ENCODE results near the gene DNAH3.
"Not testable (repeated sequence)": the region's sequence is repeated elsewhere in the genome, so short reads cannot be mapped to it uniquely, and the experiment has no call there.

Gene DNAH3

DNA sequence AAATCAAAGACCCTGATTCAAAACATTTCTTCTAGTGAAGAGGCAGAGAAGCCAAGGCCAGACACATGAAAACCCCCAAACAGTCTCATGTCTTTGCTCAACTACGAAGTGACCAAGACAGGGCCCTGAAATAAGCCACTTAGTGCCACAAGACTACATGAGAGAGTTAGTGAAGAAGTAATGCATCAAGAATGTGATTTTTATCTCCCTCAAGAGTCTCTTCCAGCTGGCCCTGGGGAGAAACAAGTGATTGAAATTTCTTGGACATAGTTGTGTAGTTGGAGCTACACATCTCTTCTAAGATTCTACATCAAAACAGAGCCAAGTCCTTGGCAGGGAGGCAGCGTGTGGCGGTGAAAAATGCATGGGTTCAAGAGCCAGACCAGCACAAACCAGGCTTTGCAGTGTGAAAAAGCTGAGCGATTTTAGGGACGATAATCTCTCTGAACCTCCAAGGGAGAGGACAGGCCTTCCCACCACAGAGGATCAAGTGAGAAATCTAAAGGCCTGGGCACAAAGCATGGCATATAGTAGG lies 219.5 kb downstream of the DNAH3 start:
- no peak for DNase-seq

DNA sequence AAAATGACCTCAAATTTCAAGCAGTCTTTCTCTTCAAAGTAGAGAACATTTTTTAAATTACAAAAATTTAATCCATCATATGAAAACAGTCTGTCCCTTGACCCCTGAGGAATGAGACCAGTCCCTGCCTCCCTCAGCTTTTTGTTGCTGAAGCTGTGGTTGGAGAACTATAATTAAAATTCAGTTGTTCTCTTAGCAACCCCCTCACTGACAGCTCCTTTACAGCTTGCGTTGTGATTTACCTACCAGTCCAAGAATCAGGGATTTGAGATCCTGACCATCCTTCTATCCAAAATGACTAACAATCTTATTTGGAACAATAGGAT lies 220.3 kb downstream of the DNAH3 start:
- no peak for DNase-seq

DNA sequence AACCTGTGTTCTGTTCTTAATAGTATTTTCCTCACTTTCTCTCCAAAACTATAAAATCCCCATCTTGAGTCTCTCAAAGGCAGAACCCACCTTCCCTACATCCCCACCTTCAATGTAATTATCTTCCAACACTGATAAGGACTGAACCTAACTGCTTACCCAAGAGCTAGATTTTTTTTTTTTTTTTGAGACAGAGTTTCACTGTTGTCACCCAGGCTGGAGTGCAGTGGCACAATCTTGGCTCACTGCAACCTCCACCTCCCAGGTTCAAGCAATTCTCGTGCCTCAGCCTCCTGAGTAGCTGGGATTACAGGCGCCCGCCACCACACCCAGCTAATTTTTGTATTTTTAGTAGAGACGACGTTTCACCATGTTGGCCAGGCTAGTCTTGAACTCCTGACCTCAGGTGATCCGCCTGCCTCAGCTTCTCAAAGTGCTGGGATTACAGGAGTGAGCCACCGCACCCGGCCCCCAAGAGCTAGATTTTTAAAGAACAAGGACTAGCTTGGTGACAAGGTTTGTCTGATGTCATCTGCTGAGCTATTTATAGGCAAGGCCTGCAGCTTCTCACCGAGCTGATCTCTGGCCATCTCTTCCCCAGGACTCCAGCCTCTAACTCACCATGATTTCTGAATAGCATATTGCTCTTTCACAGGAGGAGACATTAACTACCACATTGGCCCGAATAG lies 220.8 kb downstream of the DNAH3 start:
- not testable (repeated sequence) for DNase-seq

DNA sequence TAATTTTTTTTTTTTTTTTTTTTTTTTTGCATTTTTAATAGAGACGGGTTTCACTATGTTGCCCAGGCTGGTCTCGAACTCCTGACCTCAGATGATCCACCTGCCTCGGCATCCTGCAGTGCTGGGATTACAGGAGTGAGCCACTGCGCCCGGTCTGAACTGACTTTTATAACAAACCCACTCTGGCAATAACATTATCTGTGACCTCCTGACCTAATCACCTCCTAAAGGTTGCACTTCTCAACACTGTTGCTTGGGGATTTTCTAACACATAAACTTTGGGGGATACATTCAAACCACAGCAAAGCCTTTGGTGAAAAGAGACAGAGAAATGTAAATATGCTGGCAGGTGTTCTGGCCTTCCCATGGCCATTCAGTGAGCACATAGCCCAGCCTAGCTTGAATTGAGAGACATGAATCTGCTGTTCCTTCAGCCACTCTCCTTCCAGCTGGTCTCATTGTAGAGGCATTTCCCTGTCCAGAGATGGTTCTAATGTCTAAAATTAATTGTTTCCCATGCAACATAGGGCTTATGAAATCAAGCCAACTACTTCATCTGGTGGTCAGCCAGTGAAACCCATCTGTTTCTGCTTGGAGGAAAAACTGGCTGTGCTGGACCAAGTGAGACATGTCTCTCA lies 221.8 kb downstream of the DNAH3 start:
- DNase-seq, result no peak

DNA sequence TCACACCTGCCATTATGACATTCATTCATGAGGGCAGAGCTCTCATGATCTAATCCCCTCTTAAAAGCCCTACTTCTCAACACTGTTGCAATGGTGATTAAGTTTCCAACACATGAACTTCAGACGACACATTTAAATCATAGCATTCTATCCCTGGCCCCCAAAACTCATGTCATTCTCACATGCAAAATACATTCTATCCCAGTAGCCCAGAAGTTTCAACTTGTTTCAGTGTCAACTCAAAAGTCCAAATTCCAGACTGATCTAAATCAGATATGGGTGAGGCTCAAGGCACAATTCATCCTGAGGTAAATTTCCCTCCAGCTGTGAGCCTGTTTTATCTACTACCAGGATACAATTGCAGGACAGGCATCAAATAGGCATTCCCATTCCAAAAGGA lies 224.9 kb downstream of the DNAH3 start:
- no peak for DNase-seq

DNA sequence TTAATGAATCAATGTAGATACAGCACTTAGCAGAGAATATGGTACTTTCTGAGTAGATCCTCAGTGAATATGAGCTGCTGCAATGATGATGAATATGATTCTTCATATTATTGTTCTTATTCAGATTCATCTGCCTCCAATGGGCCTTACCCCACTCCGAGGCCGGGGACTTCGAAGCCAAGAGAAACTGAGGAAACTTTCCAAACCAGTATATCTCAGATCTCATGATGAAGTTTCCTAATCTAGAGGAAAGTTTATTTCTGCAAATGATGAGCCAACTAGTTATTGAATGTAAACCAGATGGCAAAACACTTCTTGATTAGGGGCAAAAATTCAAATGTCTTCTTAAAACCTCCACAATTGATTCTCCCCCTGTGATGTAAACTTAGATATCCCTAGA lies 226.8 kb downstream of the DNAH3 start:
- no peak for DNase-seq

DNA sequence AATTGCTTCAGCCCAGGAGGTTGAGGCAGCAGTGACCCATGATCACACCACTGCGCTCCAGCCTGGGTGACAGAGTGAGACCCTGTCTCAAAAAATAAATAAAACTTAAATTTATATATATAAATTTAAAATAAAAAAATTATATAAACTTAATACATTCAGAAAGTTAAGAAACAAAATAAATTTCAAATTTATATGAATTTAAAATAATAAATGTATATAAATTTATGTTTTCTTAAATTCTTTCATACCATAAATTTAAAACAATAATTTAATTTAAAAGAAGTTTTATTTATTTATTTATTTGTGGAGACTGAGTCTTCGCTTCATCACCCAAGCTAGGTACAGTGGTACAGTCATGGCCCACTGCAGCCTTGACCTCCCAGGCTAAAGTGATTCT lies 229.8 kb downstream of the DNAH3 start:
- no peak for DNase-seq

DNA sequence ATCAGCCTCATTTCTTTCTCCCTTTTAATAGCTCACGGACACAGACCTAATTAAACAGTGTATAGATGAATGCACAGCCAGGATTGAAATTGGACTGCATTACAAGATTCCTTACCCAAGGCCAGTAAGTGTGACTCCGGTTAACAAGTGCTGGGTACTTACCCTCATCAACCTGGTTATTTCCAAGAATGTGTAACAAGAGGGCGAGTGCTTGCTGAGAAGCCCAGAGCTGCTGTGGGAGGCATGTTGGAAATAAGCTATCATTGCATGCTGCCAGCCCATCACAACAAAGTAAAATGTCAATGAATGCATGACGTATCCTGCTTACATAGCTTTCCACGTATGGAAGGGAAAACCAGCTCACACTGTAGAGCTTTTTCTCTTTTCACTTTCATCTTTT lies 230.6 kb downstream of the DNAH3 start:
- no peak for DNase-seq

DNA sequence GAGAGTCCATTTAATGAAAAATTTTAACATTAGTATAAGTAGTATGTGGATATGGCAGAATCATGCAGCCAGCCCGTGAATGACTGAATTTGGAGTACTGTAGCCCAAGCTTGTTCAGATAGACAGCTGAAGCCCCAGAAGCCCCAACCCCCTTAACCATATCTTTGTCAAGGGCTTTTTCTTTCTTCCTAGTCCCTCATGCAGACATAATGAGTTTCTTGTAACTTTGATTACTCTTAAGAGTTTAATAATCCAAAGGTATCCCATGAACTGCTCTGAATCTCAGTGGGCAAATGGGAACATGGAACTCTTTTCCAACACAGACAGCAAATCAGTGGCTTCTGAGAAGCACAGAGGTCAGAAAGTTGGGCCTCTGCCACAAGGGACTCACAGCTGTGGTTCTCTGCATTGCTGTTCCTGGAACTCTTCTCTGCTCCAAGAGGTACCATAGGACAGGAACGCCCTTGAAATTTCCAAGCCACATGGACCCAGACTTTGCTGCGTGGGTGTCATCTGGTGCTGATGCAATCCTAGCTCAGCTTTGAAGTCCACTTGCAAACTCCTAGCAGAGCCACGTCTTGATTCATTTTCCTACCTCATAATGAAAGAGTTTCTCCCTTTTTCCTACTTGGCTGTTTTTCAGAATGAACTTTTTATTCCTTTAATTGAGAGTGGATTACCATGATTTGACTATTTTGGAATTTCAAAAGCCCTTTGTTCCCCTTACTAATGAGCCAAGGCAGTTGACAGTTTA lies 232.0 kb downstream of the DNAH3 start:
- DNase-seq, result no peak

DNA sequence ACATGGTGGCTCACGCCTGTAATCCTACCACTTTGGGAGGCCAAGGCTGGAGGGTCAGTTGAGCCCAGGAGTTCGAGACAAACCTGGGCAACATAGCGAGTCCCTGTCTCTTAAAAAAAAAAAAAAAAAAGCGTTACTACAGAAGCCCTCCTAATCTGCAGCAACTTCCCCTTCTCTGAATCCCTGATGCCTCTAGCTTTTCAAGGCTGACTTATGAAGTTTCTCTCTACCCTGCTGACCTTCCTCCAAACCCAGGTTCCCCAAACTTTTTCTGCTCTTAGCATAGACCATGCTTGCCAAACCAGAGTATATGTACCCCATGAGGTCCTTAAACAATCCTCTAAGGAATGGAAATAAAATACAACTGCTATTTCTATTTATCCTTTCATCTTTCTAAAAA lies 233.7 kb downstream of the DNAH3 start:
- DNase-seq, result no peak

DNA sequence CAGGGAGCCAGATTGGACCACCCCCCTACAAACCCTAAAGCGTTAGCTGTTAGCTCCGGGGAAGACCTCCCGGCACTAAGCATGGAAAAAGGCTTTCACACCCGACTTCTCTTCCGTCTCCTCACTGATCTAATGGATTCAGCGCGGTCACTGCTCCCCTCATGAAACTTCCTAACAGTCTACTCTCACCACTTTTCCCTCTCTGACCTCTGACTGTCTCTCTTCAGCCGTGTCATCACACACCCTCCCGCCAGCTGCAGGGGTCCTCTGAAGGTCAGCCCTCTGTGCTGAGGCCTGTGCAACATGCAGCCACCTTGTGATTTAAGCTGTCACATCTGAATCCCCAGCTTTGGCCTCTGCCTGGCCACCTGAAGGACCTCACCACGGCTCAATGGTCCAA lies 234.4 kb downstream of the DNAH3 start:
- DNase-seq, result no peak

DNA sequence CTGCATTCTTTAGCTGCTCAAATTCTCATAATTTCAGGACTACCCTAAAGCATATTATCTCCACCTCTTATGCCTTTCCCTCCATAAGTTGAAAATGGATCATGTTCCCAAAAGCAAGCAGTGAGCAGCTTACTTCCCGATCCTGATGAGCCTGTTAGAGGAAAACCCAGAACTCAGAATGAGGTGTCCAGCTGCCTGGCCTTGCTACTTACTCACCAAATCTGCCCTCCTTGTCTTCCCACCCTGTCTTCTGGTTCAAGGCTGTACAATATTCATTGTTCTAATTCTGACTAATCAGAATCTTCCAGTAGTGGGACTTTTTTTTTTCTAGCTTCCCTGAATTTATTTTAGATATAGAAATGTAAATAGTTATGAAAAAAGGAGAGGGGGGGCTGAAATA lies 239.3 kb downstream of the DNAH3 start:
- DNase-seq, result no peak

DNA sequence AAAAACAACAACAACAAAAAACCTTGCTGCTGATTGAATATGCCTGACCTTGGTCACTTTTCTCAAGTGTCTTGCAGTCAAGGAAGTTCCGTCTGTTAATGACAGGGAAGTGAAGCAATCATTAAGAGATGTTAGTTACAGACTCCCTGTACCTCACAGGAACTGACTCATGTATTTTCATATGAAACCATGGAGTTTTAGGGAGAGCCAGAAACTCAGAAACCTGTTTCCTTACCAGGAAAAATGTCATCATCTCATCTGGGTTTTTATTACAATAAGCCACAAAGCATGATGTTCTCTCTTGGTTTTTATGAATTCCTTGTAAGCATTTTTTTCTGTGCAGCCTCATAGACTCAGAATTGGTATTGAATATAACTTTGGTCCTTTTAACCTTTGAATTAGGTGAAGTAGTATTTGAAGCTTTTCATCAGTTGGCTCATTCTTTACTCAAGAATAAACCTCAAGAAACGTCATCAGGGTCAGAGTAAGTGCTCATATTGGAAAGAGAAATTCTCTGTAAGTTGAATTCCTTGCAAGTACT lies 239.8 kb downstream of the DNAH3 start:
- DNase-seq, result no peak

DNA sequence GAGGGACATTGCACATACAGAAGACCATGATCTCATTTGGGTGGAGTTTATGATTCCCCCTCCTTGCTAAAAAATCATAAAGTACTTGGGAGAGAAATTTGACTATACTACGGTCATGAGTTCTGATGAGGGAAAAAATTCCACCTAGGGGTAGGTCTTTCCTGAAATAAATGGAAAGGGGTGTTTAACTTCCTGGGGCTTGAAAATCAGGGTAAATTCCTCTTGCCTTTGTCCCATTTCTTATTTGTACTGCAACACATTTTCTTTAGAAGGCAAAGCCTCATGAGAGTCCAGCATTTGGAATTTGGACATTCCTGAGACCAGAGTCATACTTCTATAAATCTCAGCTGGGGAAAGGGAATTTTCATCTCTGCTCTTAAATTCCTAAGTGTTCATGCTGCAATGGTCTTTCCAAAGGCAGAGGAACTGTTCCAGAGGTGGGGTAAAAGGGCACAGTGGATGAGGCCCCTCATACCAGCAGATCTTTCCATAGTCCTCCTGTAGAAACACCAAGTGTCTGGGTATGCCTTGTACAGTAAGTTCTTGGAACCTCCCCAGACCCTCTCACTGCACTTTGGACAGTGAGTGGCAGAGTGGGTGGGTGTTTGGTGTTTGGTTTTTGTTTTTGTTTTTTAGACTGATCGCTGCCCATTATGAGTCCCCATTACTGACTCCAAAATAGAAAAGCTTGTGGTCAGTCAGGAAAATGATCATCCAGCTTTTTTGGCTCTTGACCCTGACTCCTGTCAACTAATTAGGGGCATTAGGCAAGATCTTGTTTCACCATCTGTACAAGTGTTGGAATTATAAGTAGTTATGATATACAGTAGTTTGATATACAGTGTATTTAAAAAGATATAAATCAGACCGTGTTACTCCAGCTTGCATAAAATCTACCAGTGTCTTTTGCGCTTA lies 244.0 kb downstream of the DNAH3 start:
- no peak for DNase-seq

DNA sequence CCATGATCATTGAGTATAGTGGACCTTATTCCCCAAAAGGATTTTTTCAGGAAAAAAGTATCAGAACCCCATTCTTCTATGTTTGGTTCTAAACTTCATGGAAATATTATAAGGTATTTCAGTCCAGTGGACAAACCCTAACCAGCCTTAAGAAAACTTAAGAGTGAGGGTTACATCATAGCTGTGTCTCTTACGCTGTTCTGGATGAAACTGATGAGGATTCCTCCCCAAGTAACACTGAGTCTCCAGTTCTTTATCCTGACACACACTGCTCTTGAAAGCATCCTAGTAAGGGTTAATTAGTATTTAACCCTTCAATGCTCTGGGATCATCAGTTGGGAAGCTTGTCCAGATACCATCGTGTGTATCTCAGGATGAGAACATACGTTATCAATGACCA lies 245.1 kb downstream of the DNAH3 start:
- DNase-seq, result no peak

DNA sequence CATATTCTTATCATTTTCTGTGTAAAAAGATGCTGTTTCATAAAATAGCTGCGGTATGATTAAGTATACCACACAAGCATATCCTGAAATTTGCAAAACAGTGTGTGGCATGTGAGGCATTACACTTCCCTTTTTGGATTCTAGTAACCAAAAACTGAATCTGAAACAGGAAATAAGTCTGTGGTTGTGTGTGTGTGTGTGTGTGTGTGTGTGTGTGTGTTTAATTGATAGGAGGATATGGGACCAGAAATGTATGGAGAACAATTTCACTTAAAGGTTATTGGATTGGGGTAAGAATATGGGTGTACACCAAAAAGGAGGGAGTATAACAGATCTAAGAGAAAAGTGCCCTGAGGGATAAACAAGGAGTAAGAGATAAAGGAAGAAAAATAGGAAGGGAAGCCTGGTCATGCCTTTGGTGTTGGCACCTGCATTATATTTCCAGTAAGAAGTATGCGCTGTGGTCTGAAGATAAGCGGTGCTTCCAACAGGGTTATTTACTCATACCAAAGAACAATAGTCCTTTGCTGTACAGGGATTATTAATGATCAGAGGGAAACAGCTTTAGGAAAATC lies 246.1 kb downstream of the DNAH3 start:
- DNase-seq, result no peak

DNA sequence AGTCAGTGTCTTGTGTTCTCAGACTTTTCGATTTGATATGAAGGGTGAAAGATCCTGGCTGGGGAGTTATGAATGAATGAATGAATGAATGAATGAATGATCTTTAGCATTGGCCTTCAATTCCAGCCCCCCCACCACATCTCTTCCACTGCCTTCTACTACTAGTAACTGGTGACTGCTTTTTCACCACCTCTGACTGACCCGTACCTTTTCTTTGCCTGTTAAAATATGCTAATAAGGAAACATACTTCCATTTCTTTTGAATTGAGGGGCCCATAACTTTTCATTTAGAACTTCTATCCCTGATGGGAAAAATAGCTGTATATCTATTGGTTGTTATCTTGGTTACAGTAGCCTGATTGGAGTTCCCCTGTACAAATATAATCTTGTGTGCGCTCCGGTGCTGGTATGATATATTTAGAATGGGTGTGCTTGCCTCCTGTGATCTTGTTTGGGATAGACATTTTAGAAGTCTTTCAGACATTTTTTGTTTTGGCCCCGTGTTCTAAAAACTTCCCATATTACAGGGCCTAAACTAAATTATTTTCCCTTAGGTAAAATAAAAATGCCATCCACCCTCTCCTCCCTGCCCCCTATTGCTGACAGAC lies 246.6 kb downstream of the DNAH3 start:
- no peak for DNase-seq

DNA sequence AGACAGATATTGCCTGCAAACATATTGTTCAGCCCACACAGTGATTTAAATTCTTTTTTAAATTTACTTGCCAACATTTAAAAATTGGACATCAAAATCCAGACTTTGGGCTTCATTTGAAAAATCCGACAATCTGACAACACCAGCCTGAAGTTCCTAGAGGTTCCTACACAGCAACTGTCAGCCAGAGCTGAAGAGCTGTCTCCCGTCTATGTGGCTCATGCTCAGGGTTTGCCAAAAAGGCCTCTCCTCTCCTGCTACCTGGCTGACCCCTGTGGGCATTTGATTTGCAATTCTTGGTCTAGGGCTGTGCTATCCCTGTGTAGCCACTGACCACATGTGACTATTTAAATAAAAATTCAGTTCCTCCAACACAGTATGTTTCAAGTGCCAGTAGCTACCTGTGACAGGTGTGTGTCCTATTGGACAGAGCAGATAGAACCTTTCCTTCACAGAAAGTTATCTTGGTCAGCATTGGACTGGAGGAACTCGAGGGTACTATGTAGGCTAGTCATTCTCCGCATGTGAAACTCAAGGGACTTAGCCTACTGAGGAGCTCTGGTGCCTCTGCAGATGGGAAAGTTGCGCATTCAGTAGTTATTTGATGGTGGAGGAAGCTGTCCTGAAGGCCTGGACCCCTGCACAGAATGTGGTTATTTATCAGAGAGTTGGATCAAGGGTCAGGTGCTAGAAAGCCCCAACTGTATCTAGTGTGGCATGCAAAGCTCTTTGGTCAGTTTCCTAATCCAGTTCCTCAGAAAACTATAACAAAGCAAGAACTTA lies 247.3 kb downstream of the DNAH3 start:
- DNase-seq, result no peak

DNA sequence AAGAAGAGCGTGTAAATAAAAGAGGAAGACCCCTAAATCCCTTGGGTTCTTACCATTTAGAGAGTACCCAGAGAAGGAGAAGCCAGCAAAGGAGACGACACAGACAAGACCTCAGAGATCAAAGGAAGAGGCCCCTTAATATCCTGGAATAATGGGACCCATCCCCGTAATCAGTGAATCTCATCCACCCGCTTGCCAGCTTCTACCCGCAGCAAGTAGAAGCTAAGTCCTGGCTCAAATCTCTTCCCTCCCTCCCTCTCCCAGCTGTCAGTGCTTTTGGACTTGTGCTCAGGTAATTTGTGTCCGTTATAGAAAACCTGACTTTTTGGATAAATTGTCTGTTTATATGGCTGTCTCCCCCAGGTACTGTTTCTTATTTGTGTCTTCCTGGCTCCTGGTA lies 248.2 kb downstream of the DNAH3 start:
- DNase-seq, result no peak

DNA sequence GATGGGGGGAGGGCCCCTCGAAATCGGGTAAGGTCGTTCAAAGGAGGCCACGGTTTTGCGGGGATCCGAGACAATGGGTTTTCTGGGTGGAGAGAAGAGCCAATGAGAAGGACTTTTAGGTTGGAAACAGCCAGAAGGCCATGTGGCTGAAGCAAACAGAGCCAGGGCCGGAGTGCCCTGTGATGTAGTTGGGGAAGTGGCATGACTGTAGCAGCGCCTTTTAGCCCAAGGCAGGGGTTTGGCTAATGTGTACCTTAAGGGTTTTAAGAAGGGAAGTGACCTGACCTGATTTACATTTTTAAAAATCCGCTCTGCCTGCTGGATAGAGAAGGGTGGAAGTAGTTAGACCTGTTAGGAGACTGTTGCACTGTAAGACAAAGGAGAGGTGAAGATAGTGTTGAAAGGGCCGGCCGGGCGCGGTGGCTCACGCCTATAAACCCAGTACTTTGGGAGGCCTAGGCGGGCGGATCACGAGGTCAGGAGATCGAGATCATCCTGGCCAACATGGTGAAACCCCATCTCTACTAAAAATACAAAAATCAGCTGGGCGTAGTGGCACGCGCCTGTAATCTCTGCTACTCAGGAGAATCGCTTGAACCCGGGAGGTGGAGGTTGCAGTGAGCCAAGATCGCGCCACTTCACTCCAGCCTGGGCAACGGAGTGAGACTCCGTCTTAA lies 249.1 kb downstream of the DNAH3 start:
- no peak for DNase-seq

DNA sequence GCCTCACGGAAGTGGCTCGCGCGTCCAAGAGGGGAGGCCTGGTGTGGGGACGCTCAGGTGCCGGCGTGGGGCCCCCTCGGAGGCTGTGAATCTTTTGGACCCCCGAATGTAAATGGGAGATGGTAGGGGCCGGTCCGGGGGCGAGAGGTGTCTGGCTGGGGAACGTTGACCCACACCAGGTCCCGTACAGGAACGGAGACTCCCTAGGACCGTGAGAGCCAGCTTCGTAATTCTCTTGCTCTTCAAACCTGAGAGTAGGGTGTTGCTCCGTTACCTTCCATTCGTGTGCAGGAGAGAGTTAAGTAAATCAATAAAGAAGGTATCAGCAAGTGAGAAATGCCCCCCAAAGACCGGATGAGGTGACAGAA lies 249.6 kb downstream of the DNAH3 start:
- DNase-seq, result no peak

Measured in NCI-H1930 (cell line).